GM10847 (cell line): ENCODE measurements around the gene SLC25A48.

Experiments used
- POLR2A ChIP-seq: IDR thresholded peaks from 2 replicates; pipeline ENCODE4 v1.6.1; 2011; ENCODE audit not compliant: insufficient read length; ENCODE audit errors: extremely low read depth

Gene SLC25A48

GRCh38 chr5:135867599-135867998, 33.1 kb downstream of the SLC25A48 start:
- TF ChIP-seq POLR2A = no peak

DNA sequence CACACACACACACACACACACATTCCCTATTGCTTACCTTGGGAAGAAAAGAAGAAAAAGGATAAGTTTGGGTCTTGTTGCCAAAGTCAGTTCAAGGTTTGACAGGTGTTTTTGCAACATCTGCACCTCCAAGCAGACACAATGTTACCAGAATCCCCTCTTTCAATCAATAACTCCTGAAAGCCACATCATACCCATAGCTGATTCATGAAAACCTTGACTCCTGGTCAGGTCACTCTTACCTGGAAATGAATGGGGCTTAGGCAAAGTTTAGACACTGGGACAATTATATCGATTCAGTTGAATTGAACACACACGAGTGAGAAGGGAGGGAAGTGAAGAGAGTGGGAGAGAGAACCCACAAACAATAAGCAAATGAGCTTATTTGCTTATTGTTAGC, 34.2 kb downstream of the SLC25A48 start:
- TF ChIP-seq POLR2A = no peak

GRCh38 chr5:135869276-135869675, 34.8 kb downstream of the SLC25A48 start:
- TF ChIP-seq POLR2A = no peak

DNA sequence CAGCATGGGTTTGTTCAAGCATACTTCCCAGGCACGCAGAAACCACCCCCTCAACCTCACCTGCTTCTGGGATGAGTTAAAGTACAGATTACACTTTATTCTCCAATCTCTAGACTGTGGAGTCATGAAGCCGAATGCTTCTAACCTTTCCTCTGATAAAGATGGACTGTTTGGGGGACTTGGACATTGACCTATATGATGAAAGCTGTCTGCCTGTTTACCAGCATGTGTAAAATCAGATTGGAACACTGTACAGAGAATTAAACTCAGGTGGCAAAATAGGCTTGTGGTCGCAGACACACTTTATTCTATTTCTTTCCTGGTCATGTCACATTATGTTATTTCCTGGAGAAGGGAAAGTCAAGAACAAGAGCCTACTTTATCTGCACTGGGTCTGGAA, 35.5 kb downstream of the SLC25A48 start:
- no peak for TF ChIP-seq POLR2A

DNA sequence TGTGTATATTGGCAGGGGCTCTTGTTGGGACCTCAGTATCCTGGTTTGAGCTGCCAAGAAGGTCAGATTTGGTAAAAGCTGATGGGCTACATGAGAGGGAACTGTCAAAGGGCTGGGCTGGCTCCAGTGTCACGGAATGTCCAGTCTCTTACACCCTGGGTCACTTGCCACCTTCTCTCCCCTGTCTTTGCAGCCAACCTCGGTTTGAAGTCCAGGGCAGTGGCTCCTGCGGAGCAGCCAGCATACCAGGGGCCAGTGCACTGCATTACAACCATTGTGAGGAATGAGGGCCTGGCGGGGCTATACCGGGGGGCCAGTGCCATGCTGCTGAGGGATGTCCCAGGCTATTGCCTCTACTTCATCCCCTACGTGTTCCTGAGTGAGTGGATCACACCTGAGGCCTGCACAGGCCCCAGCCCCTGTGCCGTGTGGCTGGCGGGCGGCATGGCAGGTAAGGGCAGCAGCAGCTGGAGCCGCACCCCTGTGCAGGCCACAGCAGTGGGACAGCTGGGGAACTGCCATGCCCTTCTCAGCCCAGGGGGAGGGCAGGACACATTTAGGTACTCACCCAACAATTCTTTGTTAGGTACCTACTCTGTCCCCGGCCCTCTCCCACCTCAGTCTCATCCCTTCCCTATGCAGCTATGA, 36.9 kb downstream of the SLC25A48 start:
- TF ChIP-seq POLR2A = no peak

- no peak for TF ChIP-seq POLR2A
Observed at GRCh38 chr5:135873831-135874230, 39.4 kb downstream of the SLC25A48 start.

- no peak for TF ChIP-seq POLR2A
Observed at GRCh38 chr5:135874461-135874860, 40.0 kb downstream of the SLC25A48 start.

DNA sequence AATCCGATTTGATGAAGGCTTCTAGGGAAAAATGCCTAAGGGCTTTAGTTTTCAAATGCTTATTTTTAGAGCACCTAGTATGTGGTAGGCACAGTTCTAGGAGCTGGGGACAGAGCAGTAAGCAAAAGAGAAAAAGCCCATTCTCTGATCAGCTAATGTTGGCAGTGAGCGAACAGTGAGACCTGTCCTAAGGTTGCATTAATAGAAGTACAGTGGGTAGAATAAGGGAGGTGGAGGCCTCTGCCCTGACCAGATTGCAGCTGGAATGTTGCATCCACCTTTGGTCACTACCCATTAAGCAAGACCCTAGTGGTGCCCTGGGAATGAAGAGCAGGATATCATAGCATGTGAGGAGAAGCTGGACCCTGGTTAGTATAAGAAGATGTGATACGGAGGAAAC, 41.1 kb downstream of the SLC25A48 start:
- TF ChIP-seq POLR2A = no peak

DNA sequence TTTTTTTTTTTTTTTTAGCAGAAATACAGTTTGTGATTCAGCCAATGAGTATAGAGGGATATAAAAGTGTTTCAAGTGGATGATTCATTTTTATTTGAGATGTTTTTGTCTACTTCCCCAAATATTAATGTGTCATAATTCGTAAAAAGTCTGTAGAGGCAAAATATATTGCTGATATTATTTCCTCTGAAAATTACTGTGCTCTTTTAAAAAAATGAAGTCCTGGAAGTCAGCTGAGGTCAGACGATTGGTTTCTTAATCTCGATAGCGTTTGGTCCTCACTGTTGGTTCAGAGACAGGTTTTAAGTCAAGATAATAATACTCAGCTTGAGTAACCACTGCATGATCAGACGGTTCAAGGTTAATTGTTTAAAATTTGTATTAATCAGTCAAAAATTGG, 41.7 kb downstream of the SLC25A48 start:
- no peak for TF ChIP-seq POLR2A

GRCh38 chr5:135877570-135878155, 43.2 kb downstream of the SLC25A48 start:
- no peak for TF ChIP-seq POLR2A

- TF ChIP-seq POLR2A = no peak
Observed at GRCh38 chr5:135878156-135878620, 43.7 kb downstream of the SLC25A48 start.

DNA sequence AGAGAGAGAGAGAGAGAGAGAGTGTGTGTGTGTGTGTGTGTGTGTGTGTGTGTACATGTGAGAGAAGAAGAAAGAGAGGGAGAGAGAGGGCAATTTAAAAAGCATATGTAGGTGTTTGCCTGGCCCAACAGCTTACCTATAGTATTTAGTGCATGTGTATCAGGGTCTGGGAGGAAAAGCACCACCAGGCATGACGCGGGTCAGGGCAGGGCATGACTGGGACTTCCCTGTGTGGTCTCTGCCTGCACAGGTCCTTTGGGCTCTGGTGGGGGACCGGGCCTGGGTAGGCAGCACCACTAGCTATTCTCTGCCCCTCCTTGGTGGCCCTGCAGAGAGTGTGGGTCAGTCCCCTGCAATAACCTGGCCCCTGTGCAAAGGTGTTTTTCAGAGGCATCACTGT, 45.1 kb downstream of the SLC25A48 start:
- TF ChIP-seq POLR2A = no peak

- no peak for TF ChIP-seq POLR2A
Observed at GRCh38 chr5:135880278-135880677, 45.8 kb downstream of the SLC25A48 start.

DNA sequence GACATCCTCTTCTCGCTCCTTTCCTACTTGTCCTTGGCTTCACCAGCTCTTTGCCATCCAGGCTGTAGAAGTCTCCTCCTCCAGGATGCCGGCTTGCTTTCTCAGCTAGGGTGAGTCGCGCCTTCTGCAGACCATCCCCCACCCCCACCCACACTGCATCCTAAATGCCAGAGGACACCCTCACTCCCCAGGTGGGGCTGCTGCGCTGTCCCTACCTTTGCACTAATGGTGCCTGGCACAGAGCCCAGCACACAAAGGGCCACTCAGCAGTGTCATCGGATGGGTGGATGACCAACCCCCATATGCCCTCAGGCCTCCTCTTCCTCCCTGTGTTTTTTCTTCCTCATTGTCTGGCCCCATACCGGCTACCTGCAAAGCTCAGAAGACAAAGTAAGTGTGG, 46.3 kb downstream of the SLC25A48 start:
- no peak for TF ChIP-seq POLR2A

DNA sequence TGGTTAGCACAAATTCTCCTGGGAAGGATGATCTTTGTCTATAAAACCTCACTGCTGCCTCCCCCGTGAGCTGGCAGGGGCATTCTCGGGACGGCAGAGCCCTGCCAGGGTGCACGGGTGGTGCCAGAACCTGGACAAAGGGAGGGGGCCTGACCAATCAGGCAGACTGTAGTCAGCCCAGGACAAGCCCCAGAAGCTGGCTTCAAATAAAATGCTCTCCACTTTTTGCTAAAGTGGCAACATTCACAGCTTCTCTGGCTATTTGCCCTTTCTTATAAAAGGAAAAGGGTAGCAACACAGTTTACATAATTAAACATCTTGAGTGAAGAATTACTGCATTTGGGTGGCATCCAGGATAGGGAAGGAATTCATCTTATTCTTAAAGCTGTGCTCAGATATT, 46.8 kb downstream of the SLC25A48 start:
- no peak for TF ChIP-seq POLR2A

GRCh38 chr5:135881819-135882218, 47.4 kb downstream of the SLC25A48 start:
- TF ChIP-seq POLR2A = no peak

GRCh38 chr5:135883026-135883425, 48.6 kb downstream of the SLC25A48 start:
- no peak for TF ChIP-seq POLR2A
